Measurements from ENCODE around the gene ZRANB3.
A peak's percentile ranks its signal among the peaks of the same experiment; 100 is the strongest.
"Not testable (repeated sequence)": the region's sequence is repeated elsewhere in the genome, so short reads cannot be mapped to it uniquely, and the experiment has no call there.

ZRANB3 gene

DNA sequence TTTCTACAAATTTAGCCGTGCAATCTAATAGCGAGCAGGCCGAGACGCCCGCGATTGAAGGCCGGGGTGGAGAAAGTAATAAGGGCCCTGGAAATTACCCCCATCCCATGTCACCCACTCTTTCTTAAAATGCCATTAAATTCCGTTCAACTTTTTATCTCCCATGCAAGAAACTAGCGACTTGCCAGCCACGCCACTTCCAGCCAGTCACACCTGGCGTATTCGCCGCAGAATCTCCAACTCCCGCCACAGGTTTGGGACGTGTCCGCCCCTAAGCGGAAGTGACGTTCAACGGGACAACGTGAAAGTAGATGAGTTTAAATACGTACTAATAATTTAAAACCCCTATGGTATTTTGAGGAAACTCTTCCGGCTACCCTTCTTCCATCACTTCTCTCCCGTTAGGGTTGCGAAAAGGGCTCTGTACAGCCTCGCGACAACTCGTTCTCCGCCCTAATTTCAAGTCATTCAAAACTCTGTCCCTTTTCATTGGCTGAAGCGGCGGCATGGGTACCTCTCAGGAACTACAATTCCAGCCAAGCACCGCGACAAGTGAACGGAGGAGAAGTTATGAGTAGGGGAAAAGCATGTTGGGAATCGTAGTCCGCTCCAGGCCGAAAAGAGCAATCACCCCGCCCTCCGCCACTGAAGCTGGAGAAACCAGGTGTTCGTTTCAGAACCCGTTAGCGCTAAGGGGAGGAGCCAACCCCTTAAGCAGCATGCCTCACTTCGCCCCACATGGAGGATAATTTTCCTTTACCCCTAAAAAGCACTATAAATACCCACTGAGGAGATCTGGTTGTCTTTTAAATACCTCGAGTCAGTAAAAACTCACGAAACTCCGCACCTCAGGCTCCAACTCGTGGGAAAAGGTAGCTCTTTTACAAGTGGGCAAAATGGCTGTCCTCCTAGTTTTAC is at the start of gene ZRANB3:
Gene ZRANB3, minus strand, starts transcription at position 906 of the 918 bp plus-strand sequence.
- DNase-seq (ENCODE audit: low read depth in 4 of 4, low spot score in 1 of 4): peak; percentile 77 to 89 (median 86)

- DNase-seq (ENCODE audit: low read depth in 4 of 4, low spot score in 1 of 4): no peak
Measured at GRCh38 chr2:135573620-135574019, 42.6 kb upstream of the ZRANB3 start.

DNA sequence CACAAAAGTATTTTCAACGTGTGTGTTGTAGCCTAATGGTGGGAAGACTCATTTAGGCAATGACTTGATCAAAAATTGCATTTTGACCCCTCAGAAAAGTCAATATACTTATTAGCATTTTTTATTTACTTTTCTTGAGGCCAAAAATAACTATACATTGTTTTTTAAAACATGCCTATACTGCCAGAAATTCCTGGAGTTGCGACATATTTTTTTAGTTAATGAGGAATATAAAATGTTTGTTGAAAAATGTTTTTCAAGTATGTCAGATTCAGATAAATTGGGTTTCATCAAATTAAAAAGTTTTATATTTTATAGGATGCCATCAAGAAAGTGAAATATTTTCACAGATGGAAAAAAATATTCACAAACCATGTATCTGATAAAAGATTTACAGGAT is 39.9 kb upstream of the ZRANB3 start:
- DNase-seq (ENCODE audit: low read depth in 4 of 4, low spot score in 1 of 4): no peak

DNA sequence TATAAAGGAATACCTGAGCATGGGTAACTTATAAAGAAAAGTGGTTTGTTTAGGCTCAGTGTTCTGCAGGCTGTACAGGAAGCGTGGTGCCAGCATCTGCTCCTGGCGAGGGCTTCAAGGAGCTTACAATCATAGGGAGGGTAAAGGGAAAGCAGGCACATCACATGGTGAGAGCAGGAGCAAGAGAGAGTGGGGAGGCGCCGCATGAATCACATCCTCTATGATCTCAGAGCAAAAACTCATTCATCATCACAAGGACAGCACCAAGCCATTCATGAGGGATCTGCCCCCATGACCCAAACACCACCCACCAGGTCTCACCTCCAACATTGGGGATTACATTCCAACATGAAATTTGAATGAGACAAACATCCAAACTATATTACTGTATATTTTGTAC is 32.8 kb upstream of the ZRANB3 start:
- no peak for DNase-seq (ENCODE audit: low read depth in 4 of 4, low spot score in 1 of 4)

DNA sequence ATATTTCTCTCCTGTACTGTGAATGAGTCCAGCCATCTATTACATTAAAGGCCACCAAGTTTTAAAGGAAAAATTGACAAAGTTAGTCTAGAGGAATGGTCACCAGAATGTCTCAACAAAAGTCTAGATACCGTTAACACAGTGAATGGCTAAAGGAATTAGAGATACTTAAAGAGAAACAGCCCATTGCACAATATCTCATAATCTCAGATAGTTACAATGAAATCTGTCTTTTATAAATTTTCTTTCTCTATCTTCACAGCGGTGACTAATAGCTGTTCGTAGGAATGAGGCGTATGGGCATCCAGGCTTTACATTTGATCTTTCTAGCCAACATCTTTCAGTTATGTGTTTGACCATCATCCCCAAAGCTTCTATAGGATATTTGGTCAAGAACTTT is 30.9 kb upstream of the ZRANB3 start:
- DNase-seq (ENCODE audit: low read depth in 4 of 4, low spot score in 1 of 4): no peak

- no peak for DNase-seq (ENCODE audit: low read depth in 4 of 4, low spot score in 1 of 4)
Measured at GRCh38 chr2:135557530-135557929, 26.5 kb upstream of the ZRANB3 start.

DNA sequence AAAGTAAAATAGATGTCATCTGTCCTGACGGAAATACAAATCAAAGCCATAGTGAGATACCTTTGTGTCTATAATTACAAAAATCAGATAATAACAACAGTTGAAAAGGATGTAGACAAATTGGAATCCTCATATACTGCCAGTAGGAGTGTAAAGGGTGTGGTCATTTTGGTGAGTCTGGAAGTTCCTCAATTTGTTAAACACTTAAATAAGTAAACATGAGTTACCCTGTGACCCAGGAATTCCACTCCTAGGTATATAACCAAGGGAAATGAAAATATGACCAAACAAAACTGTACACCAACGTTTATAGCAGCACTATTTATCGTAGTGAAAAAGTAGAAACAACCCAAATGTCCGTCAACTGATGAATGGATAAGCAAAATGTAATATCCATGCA is 24.3 kb upstream of the ZRANB3 start:
- DNase-seq (ENCODE audit: low read depth in 4 of 4, low spot score in 1 of 4): no peak

- DNase-seq (ENCODE audit: low read depth in 4 of 4, low spot score in 1 of 4): no peak
Measured at GRCh38 chr2:135552887-135553286, 21.9 kb upstream of the ZRANB3 start.

GRCh38 chr2:135551356-135551755 is 20.3 kb upstream of the ZRANB3 start:
- DNase-seq (ENCODE audit: low read depth in 4 of 4, low spot score in 1 of 4): no peak

- no peak for DNase-seq (ENCODE audit: low read depth in 4 of 4, low spot score in 1 of 4)
Measured at GRCh38 chr2:135547311-135547710, 16.3 kb upstream of the ZRANB3 start.

DNA sequence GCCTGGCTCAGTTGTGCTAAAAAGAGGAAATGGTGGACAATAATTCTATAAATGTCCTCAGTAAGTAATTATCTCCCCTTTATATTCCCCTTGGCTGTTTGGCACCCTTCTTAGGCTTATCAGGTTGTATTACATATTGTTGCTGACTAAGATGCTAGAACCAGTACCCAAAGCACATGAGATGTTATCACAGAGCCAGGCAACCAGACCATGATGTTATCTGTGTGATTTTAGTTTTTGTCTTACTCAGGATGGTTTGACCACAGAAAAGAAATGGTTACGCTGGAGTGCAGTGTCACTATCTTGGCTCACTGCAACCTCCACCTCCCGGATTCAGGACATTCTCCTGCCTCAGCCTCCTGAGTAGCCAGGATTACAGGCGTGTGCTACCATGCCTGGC is 15.4 kb upstream of the ZRANB3 start:
- no peak for DNase-seq (ENCODE audit: low read depth in 4 of 4, low spot score in 1 of 4)

DNA sequence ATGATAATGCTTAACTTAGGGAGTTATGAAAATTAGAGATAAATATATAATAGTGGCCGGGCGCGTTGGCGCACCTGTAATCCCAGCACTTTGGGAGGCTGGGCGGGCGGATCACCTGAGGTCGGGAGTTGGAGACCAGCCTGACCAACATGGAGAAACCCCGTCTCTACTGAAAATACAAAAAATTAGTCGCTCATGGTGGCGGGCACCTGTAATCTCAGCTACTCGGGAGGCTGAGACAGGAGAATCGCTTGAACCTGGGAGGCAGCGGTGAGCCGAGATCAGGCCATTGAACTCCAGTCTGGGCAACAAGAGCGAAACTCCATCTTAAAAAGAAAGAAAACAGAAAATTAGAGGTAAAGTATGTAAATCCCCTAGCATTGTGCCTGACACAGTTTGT is 2.5 kb upstream of the ZRANB3 start:
- not testable (repeated sequence) for DNase-seq (ENCODE audit: low read depth in 4 of 4, low spot score in 1 of 4)

GRCh38 chr2:135532581-135532980 is 1.6 kb upstream of the ZRANB3 start:
- no peak for DNase-seq (ENCODE audit: low read depth in 4 of 4, low spot score in 1 of 4)

- peak; percentile 85 to 90 (median 88) for DNase-seq (ENCODE audit: low read depth in 4 of 4, low spot score in 1 of 4)
Measured at GRCh38 chr2:135531231-135532197, 496 bp upstream of the ZRANB3 start, which contains the start of gene R3HDM1. R3HDM1 (plus strand) TSS chr2:135531484; CDS start chr2:135604846, 73,362 bp downstream.

DNA sequence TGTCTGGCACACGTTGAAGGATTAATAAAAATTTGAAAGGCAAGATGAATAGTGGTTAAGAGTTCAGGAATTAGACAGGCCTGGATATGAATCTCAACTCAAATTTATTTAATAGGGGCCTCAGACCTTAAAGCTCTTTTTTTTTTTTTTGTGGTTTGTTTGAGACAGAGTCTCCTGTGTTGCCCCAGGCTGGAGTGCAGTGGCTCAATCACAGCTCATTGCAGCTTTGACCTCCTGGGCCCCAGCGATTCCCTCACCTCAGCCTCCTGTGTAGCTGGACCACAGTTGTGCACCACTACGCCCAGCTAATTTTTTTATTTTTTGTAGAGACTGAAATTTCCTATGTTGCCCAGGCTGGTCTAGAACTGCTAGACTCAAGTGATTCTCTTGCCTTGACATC is 3.0 kb downstream of the ZRANB3 start:
- DNase-seq (ENCODE audit: low read depth in 4 of 4, low spot score in 1 of 4): no peak

GRCh38 chr2:135525786-135526185 is 5.2 kb downstream of the ZRANB3 start:
- DNase-seq (ENCODE audit: low read depth in 4 of 4, low spot score in 1 of 4): no peak

DNA sequence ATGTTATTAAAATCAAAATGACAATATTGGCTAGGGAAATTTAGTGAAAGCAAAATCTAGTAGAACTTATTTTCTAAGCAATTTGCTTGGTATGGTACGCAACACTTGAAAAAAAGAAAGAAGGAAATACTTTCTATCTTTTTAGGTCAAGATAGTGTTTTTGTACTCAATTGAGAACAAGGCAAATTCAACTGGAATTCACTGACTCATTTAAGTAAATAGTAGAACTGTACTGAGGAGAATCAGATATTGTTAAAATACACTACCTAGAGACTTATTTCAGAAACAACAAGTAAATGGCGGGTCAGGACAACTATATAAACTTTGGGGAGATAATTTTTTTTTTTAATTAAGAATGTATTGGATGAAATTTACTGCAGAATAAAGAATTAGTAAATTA is 18.9 kb downstream of the ZRANB3 start:
- no peak for DNase-seq (ENCODE audit: low read depth in 4 of 4, low spot score in 1 of 4)

- DNase-seq (ENCODE audit: low read depth in 4 of 4, low spot score in 1 of 4): no peak
Measured at GRCh38 chr2:135510577-135510976, 20.4 kb downstream of the ZRANB3 start.

- no peak for DNase-seq (ENCODE audit: low read depth in 4 of 4, low spot score in 1 of 4)
Measured at GRCh38 chr2:135504811-135505210, 26.2 kb downstream of the ZRANB3 start.

DNA sequence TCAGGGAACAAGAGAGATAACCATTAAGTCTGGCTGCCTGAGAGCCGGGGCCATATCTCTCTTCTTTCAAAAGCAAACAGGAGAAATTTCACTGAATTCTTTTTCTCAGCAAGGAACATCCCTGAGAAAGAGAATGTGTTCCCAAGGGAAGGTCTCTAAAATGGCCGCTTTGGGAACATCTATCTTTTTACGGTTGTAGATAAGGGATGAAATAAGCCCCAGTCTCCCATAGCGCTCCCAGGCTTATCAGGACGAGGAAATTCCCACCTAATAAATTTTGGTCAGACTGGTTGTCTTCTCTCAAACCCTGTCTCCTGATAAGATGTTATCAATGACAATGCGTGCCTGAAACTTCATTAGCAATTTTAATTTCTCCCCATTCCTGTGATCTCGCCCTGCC is 32.4 kb downstream of the ZRANB3 start:
- not testable (repeated sequence) for DNase-seq (ENCODE audit: low read depth in 4 of 4, low spot score in 1 of 4)

GRCh38 chr2:135494917-135495316 is 36.1 kb downstream of the ZRANB3 start:
- DNase-seq (ENCODE audit: low read depth in 4 of 4, low spot score in 1 of 4): no peak

DNA sequence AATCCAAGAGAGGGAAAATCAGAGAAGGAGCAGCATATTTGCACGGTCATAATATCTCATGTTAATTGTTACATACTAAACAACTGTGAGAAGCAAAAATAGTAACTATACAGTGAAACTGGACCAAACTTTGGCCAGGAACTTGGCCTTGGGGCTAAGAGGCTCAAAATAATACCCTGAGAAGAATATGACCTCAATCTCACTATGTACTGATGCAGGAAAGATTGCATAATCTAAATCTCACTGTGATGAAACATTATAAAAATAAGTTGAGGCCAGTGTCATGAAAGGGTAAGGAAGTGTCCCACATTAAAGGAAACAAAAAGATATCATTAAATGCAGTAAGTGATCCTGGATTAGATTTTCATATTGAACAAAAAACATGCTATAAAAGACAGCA is 36.5 kb downstream of the ZRANB3 start:
- no peak for DNase-seq (ENCODE audit: low read depth in 4 of 4, low spot score in 1 of 4)

Measured in stimulated activated CD4-positive, alpha-beta T cell treated with anti-CD3 and anti-CD28 coated beads, Interleukin-1b, Interleukin-23, amount 100 ng/mL, for 24 hours (primary cell).